GM18505 (cell line): ENCODE results near the gene SPN.
"Not testable (repeated sequence)": the region's sequence is repeated elsewhere in the genome, so short reads cannot be mapped to it uniquely, and the experiment has no call there.

Source experiments
- ATAC-seq: cut with Tn5 transposase; IDR thresholded peaks from one replicate; pipeline ENCODE4 v1.9.1; 2021; ENCODE audit not compliant: unreplicated experiment
- POLR2A ChIP-seq: IDR thresholded peaks from 4 replicates; pipeline ENCODE4 v1.6.1; 2011; ENCODE audit warnings: borderline replicate concordance; ENCODE audit not compliant: insufficient read depth, insufficient read length; ENCODE audit errors: extremely low read depth

The SPN gene

GRCh38 chr16:29641561-29641960 is 21.5 kb upstream of the SPN start:
- no peak for TF ChIP-seq POLR2A
- ATAC-seq: no peak

- no peak for ATAC-seq
Observed at GRCh38 chr16:29643596-29643995, 19.5 kb upstream of the SPN start.

GRCh38 chr16:29644338-29644857 is 18.6 kb upstream of the SPN start:
- peak; percentile 52 for TF ChIP-seq POLR2A
- peak; percentile 54 for ATAC-seq

More at GRCh38 chr16:29643596-29643995, 19.5 kb upstream of the SPN start:
- no peak for TF ChIP-seq POLR2A

- no peak for TF ChIP-seq POLR2A
- ATAC-seq: no peak
Observed at GRCh38 chr16:29644973-29645693, 17.9 kb upstream of the SPN start.

GRCh38 chr16:29645694-29646187 is 17.3 kb upstream of the SPN start:
- ATAC-seq: no peak
- TF ChIP-seq POLR2A: no peak

- no peak for TF ChIP-seq POLR2A
- no peak for ATAC-seq
Observed at GRCh38 chr16:29646947-29647346, 16.1 kb upstream of the SPN start.

- no peak for ATAC-seq
- TF ChIP-seq POLR2A: no peak
Observed at GRCh38 chr16:29649588-29650494, 13.2 kb upstream of the SPN start.

GRCh38 chr16:29650771-29651170 is 12.3 kb upstream of the SPN start:
- TF ChIP-seq POLR2A: no peak
- no peak for ATAC-seq

- ATAC-seq: no peak
- no peak for TF ChIP-seq POLR2A
Observed at GRCh38 chr16:29651774-29652349, 11.2 kb upstream of the SPN start.

GRCh38 chr16:29653471-29653870 is 9.6 kb upstream of the SPN start:
- no peak for ATAC-seq
- TF ChIP-seq POLR2A: no peak

GRCh38 chr16:29653890-29654289 is 9.2 kb upstream of the SPN start:
- not testable (repeated sequence) for ATAC-seq

- no peak for ATAC-seq
- no peak for TF ChIP-seq POLR2A
Observed at GRCh38 chr16:29656688-29657523, 6.1 kb upstream of the SPN start.

- no peak for TF ChIP-seq POLR2A
- no peak for ATAC-seq
Observed at GRCh38 chr16:29658705-29659104, 4.3 kb upstream of the SPN start.

- ATAC-seq: no peak
- peak; percentile 4 for TF ChIP-seq POLR2A
Observed at GRCh38 chr16:29662000-29662728, 883 bp upstream of the SPN start.
